GM18498 (cell line): Measurements from ENCODE around the gene NPBWR2.
"Not testable (repeated sequence)": the region's sequence is repeated elsewhere in the genome, so short reads cannot be mapped to it uniquely, and the experiment has no call there.

Experiments used
- ATAC-seq: cut with Tn5 transposase; IDR thresholded peaks from one replicate; pipeline ENCODE4 v1.9.1; 2021; ENCODE audit warnings: mild to moderate bottlenecking, moderate library complexity; ENCODE audit not compliant: unreplicated experiment

Gene NPBWR2

DNA sequence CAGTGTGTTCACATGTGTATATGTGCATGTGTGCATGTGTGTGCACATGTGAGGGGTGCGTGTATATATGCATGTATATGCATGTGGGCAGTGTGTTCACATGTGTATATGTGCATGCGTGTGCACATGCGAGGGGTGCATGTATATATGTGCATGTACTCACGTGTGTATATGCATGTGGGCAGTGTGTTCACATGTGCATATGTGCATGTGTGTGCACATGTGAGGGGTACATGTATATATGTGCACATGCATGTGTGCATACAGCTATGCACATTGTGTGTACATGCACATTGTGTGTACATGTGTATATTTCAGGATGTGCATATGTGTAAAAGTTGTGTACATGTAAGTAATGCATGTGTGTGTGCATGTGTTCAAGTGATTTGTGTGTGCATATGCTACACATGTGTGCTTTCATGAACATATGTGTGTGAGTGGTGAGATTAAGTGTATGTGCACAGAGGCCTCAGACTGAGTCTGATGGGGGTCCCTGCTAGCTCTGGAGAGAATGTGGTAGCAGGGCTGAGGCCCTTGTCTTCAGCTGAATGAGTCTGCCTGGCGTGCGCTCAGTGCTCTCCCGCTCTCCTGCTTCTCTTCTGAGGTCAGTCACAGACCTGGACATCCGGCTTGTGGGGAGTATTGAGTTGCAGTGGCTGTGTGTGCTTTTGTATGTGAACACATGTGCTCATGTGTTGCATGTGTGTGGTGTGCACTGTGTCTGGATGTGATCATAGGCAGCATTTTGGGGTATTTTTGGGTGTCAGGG is 37.0 kb upstream of the NPBWR2 start:
- ATAC-seq = no peak

GRCh38 chr20:64143018-64143801 is 35.8 kb upstream of the NPBWR2 start:
- no peak for ATAC-seq

DNA sequence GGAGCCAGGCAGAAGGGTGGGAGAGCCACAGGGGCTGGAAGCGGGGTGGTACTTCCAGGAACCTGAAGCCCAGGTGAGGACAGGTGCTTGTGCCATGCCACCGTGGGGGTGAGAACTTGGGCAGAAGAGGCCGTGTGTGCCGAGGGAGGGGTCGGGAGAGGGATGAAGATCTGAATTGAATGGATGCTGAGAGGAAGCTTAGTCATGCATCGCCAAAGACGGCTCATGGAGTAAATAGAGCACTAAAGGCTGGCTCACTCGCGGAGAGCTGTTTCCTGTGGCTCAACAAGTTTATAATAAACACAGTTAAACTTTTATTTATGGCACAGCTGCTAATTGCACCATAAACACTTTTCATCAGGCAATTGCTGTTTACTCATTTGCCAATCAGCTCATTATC is 35.2 kb upstream of the NPBWR2 start:
- ATAC-seq = no peak

GRCh38 chr20:64140956-64141355 is 33.6 kb upstream of the NPBWR2 start:
- ATAC-seq = no peak

- no peak for ATAC-seq
Observed at GRCh38 chr20:64140061-64140931, 32.9 kb upstream of the NPBWR2 start.

GRCh38 chr20:64139199-64140060 is 32.1 kb upstream of the NPBWR2 start:
- no peak for ATAC-seq

- ATAC-seq = no peak
Observed at GRCh38 chr20:64138276-64138815, 31.0 kb upstream of the NPBWR2 start.

- no peak for ATAC-seq
Observed at GRCh38 chr20:64137598-64138031, 30.2 kb upstream of the NPBWR2 start.

GRCh38 chr20:64136004-64136710 is 28.8 kb upstream of the NPBWR2 start:
- no peak for ATAC-seq

GRCh38 chr20:64134744-64135143 is 27.4 kb upstream of the NPBWR2 start:
- ATAC-seq = not testable (repeated sequence)

DNA sequence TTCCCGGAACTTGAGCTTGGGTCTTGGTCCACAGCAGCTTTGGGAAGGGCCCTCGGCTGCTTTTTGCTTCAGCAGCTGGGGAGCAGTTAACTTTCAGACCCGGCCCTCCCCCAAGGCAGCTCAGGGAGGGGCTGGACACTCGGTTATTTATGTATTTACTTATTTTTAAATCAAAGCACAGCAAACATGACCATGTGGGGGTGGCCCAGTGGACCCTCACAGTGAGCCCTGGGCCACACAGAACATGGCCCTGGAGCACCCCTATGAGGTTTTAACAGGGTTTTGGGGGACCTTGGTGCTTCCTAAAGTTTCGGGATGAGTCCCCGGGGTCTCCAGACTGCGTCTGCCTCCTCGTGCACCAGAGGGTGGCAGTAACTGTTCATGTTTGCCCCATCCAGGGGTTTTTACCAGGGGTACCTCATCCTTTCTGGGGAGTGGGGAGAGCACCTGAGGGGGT is 26.6 kb upstream of the NPBWR2 start:
- ATAC-seq = no peak

DNA sequence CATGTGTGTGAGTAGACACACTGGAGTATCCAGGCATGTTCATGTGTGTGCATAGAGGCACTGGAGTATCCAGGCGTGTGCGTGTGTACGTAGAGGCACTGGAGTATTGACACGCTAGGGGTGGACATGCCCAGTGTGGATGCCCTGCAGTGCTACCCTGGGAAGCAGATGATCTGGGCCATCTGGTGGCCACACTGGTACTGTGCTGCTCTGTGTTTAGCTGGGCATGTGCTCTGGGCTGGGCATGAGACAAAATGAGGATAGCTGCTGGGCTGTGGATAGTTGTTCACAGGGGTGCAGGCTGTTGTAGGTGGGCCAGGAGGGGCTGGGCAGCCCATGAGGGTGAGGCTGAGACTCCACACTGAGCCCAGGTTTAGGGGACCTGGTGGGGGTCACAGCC is 24.0 kb upstream of the NPBWR2 start:
- ATAC-seq = no peak

GRCh38 chr20:64130876-64131275 is 23.5 kb upstream of the NPBWR2 start:
- no peak for ATAC-seq

GRCh38 chr20:64130271-64130670 is 22.9 kb upstream of the NPBWR2 start:
- no peak for ATAC-seq

GRCh38 chr20:64129146-64129782 is 21.9 kb upstream of the NPBWR2 start:
- no peak for ATAC-seq

GRCh38 chr20:64123517-64123916 is 16.2 kb upstream of the NPBWR2 start:
- not testable (repeated sequence) for ATAC-seq

DNA sequence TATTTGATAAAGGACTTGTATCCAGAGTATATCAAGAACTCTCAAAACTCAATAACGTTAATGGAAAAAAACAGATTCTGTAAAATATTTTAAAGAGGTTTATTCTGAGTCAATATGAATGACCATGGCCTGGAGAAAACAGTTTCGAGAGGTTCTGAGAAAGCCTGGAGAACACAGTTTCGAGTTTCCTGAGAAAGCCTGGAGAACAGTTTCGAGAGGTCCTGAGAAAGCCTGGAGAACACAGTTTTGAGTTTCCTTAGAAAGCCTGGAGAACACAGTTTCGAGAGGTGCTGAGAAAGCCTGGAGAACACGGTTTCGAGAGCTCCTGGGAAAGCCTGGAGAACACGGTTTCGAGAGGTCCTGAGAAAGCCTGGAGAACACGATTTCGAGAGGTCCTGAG is 15.6 kb upstream of the NPBWR2 start:
- not testable (repeated sequence) for ATAC-seq

- no peak for ATAC-seq
Observed at GRCh38 chr20:64121586-64121985, 14.2 kb upstream of the NPBWR2 start.
